Osteoblast (primary cell): Measurements from ENCODE around the gene KRTAP4-16. TPM values are rescaled to one million over a fixed set of nuclear protein-coding genes. Genes with fewer than 3 reads are reported as not detected.
"Not testable (repeated sequence)": the region's sequence is repeated elsewhere in the genome, so short reads cannot be mapped to it uniquely, and the experiment has no call there.

Experiments
- DNase-seq: peaks from one replicate; pipeline ENCODE4 v3.0.0; 2011; ENCODE audit warnings: low spot score, mixed read lengths; ENCODE audit not compliant: insufficient read length; ENCODE audit errors: missing footprints
- H2AFZ ChIP-seq: 2 replicates; pipeline ENCODE4 v1.6.0; 2011; ENCODE audit warnings: mild to moderate bottlenecking, low read length
- H3K27ac ChIP-seq: 2 replicates; pipeline ENCODE4 v1.5.1; 2011; ENCODE audit warnings: mild to moderate bottlenecking, low read depth, low read length, moderate library complexity
- H3K27me3 ChIP-seq: 2 replicates; pipeline ENCODE4 v1.6.0; 2012; ENCODE audit warnings: mild to moderate bottlenecking, control low read depth, inconsistent platforms, low read length, moderate library complexity; ENCODE audit not compliant: insufficient read depth
- H3K36me3 ChIP-seq: 2 replicates; pipeline ENCODE4 v1.5.1; 2011; ENCODE audit warnings: mild to moderate bottlenecking, low read length, control low read depth, moderate library complexity; ENCODE audit not compliant: insufficient read depth
- H3K4me1 ChIP-seq: 2 replicates; pipeline ENCODE4 v1.5.1; 2011; ENCODE audit warnings: mild to moderate bottlenecking, low read length, control low read depth, moderate library complexity; ENCODE audit not compliant: insufficient read depth
- H3K4me2 ChIP-seq: 2 replicates; pipeline ENCODE4 v1.6.0; 2011; ENCODE audit warnings: mild to moderate bottlenecking, low read length; ENCODE audit not compliant: insufficient read depth
- H3K4me3 ChIP-seq: fragments of 200-600 bp; sonication (generic); 3 replicates; pipeline ENCODE4 v1.5.1; 2012; ENCODE audit warnings: mild to moderate bottlenecking, low read length, inconsistent platforms; ENCODE audit not compliant: insufficient read depth
- H3K79me2 ChIP-seq: 2 replicates; pipeline ENCODE4 v1.6.0; 2012; ENCODE audit warnings: mild to moderate bottlenecking, low read length, control low read depth, inconsistent platforms; ENCODE audit not compliant: insufficient read depth
- H3K9me3 ChIP-seq: 2 replicates; pipeline ENCODE4 v1.5.1; 2011; ENCODE audit warnings: low read depth, low read length, control low read depth
- H4K20me1 ChIP-seq: 2 replicates; pipeline ENCODE4 v1.6.0; 2012; ENCODE audit warnings: mild to moderate bottlenecking, low read length, control low read depth; ENCODE audit not compliant: insufficient read depth
- total RNA-seq: library from RNA; depleted of rRNA; stranded (reverse); fragments of >200 nt; gene quantifications from 2 replicates; pipeline ENCODE4 v1.2.3, GENCODE V29; 2012
- TF ChIP-seq, protein P1 (sequence below): IDR thresholded peaks from 2 replicates; pipeline ENCODE4 v1.5.1; 2011; ENCODE audit warnings: mild to moderate bottlenecking, low read depth, low read length, moderate library complexity; ENCODE audit errors: extremely low read depth

The KRTAP4-16 gene
- total RNA-seq, 1 donor, result not detected

- Histone ChIP-seq H3K4me1 (peaks cover 53% of the 10 kb centered on the region), H3K27me3 (no peaks in the 10 kb centered on the region), H3K27ac (peak overlapping the region; percentile 94), H3K4me3 (no peak overlapping the region), H4K20me1 (no peaks in the 10 kb centered on the region), H2AFZ (no peak overlapping the region), H3K79me2 (peaks cover 6% of the 10 kb centered on the region), H3K36me3 (no peaks in the 10 kb centered on the region), H3K4me2 (peak overlapping the region; percentile 35), H3K9me3 (peaks cover 2% of the 10 kb centered on the region)
- TF ChIP-seq, protein P1, sequence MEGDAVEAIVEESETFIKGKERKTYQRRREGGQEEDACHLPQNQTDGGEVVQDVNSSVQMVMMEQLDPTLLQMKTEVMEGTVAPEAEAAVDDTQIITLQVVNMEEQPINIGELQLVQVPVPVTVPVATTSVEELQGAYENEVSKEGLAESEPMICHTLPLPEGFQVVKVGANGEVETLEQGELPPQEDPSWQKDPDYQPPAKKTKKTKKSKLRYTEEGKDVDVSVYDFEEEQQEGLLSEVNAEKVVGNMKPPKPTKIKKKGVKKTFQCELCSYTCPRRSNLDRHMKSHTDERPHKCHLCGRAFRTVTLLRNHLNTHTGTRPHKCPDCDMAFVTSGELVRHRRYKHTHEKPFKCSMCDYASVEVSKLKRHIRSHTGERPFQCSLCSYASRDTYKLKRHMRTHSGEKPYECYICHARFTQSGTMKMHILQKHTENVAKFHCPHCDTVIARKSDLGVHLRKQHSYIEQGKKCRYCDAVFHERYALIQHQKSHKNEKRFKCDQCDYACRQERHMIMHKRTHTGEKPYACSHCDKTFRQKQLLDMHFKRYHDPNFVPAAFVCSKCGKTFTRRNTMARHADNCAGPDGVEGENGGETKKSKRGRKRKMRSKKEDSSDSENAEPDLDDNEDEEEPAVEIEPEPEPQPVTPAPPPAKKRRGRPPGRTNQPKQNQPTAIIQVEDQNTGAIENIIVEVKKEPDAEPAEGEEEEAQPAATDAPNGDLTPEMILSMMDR, result no peak
- peak; percentile 86 for DNase-seq
Measured at GRCh38 chr17:41058741-41059140, 43.3 kb downstream of the KRTAP4-16 start.

GRCh38 chr17:41057547-41057946 is 44.5 kb downstream of the KRTAP4-16 start:
- peaks cover 2% of the 10 kb centered on the region for H3K9me3 ChIP-seq
- no peaks in the 10 kb centered on the region for H3K27me3 ChIP-seq
- no peak overlapping the region for H3K4me2 ChIP-seq
- TF ChIP-seq, protein P1, result no peak
- no peaks in the 10 kb centered on the region for H3K36me3 ChIP-seq
- no peak overlapping the region for H2AFZ ChIP-seq
- H3K4me1 ChIP-seq, result peaks cover 49% of the 10 kb centered on the region
- no peak for DNase-seq
- H3K27ac ChIP-seq, result peak overlapping the region; percentile 94
- no peaks in the 10 kb centered on the region for H4K20me1 ChIP-seq
- H3K4me3 ChIP-seq, result no peak overlapping the region
- H3K79me2 ChIP-seq, result peaks cover 9% of the 10 kb centered on the region

- not testable (repeated sequence) for H3K27me3 ChIP-seq, H3K36me3 ChIP-seq, H3K9me3 ChIP-seq, H4K20me1 ChIP-seq, H3K79me2 ChIP-seq, H3K4me3 ChIP-seq, H3K4me2 ChIP-seq, DNase-seq, H2AFZ ChIP-seq
- Histone ChIP-seq H3K27ac (peak within 1 kb of the TSS; percentile 66), H3K4me1 (peaks cover 34% of the 10 kb centered on the region)
Measured at GRCh38 chr17:41055130-41055529, 46.9 kb downstream of the KRTAP4-16 start, which contains the start of gene KRTAP2-2. Gene KRTAP2-2 (minus strand): TSS chr17:41055230. CDS start chr17:41055211, 19 bp downstream.

GRCh38 chr17:41054556-41054955 is 47.5 kb downstream of the KRTAP4-16 start:
- H3K4me3 ChIP-seq, H3K27ac ChIP-seq, H3K36me3 ChIP-seq, H3K79me2 ChIP-seq, H4K20me1 ChIP-seq, DNase-seq, H3K4me2 ChIP-seq, H2AFZ ChIP-seq, H3K9me3 ChIP-seq, H3K27me3 ChIP-seq: not testable (repeated sequence)
- H3K4me1 ChIP-seq, result peaks cover 31% of the 10 kb centered on the region

- peaks cover 28% of the 10 kb centered on the region for H3K4me1 ChIP-seq
- no peak overlapping the region for H2AFZ ChIP-seq
- peak overlapping the region; percentile 66 for H3K27ac ChIP-seq
- no peaks in the 10 kb centered on the region for H3K27me3 ChIP-seq
- no peak overlapping the region for H3K4me3 ChIP-seq
- TF ChIP-seq, protein P1, result no peak
- H3K36me3 ChIP-seq, result no peaks in the 10 kb centered on the region
- no peak overlapping the region for H3K4me2 ChIP-seq
- H4K20me1 ChIP-seq, result no peaks in the 10 kb centered on the region
- H3K9me3 ChIP-seq, result peaks cover 2% of the 10 kb centered on the region
- H3K79me2 ChIP-seq, result peaks cover 9% of the 10 kb centered on the region
- DNase-seq, result no peak
Measured at GRCh38 chr17:41054025-41054424, 48.0 kb downstream of the KRTAP4-16 start.
